HG02763 (cell line): ENCODE results near the gene TPH2.
A peak's percentile ranks its signal among the peaks of the same experiment; 100 is the strongest.

Experiments used
- ATAC-seq: cut with Tn5 transposase; IDR thresholded peaks from one replicate; pipeline ENCODE4 v1.9.1; 2021; ENCODE audit warnings: mild to moderate bottlenecking, moderate library complexity; ENCODE audit not compliant: unreplicated experiment

The TPH2 gene

DNA sequence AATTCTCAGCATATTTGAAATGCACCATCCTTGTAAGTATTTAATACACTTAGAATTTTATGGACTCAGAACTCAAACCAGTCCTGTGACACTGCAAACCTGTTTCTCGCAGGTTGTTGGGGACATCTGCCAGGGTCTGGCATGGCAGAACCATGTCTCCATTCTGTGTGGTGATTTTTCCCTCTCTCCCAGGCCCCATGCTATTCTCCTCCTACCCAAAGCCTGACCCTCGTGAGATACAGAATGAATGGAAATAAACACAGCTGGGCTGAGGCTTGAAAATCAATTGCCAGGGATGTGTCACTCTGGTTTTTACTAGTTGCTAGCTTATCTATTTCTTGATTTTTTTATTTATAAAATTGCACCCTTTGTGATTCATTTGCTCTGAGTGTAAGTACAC, 19.8 kb downstream of the TPH2 start:
- ATAC-seq = no peak

DNA sequence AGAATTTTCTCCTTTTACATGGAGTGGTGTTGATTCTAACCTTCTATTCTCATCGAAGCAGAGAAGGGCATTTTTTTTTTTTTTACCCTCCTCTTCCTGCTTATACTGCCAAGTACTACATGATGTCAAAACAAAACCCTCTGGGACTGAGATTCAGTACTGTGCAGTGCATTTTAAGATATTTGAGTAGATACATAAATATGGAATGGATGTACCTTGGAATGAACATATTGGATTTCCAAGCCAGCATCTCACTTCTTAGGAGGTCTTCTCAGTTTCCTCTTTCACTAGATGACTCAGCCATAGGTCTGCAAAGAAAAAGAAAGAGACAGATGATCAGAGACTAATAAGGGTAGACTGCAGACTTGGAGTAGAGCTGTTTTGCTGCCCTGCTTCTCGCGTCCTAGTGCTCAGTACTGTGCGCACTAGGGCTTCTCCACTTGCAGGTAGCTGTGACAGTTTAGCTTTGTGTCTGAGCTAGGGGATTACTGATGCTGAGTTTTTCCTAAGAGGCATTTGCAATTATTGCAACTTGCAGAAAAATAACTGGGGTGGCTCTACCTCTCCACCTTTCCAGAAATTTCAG, 20.4 kb downstream of the TPH2 start:
- no peak for ATAC-seq

DNA sequence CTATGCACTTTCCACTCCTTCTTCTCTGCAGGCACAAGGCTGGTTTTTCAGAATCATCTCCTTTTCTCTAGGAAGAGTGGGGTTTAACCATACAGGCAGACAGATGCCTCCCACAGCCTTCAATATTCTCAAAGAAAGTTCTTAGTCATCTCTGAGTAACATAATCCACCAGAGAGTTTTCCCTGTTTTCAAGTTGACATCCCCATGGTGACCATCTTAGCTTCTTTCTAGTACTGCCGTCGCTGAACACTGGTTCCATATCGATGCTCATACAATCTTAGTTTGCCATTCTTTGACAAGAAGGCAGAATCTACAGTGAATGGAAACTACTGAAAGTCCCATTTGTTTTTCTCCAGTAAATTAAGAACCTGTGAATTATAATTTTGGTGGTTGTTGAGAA, 28.6 kb downstream of the TPH2 start:
- ATAC-seq = no peak

DNA sequence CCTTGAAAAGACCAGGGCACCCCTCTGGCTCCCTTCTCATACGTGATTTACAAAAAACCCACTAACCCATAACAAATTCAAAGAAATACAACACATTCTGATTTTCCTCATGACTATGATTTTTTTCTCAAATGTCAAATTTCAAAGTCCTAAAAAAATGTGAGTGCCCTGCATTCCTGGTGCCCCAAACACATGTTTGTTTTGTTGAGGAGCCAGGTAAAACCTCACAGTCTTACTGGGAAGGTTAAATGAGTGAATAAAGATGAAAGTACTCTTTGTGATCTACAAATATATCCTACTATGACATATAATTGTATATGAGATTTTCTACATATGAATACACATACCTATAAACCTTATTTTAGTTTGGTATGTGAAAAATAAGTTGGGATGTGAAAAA, 30.7 kb downstream of the TPH2 start:
- ATAC-seq = no peak

DNA sequence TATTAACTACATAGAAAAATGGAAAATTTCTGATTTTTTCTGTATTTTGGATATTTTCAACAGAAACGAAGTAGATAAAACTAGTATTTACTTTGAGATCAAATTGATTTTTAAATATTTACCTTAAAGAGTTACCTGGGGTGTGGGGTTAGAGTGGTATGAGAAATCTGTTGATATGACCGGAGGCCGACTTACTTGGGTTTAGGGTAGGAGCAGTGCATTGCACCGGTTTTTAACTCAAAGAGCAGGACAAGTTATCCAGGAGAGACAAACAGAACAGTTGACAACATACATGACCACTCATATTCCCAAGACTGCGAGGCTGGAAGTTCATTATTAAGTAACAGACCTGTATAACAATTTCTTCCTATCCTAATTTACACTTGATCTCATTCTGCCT, 31.4 kb downstream of the TPH2 start:
- ATAC-seq = no peak

DNA sequence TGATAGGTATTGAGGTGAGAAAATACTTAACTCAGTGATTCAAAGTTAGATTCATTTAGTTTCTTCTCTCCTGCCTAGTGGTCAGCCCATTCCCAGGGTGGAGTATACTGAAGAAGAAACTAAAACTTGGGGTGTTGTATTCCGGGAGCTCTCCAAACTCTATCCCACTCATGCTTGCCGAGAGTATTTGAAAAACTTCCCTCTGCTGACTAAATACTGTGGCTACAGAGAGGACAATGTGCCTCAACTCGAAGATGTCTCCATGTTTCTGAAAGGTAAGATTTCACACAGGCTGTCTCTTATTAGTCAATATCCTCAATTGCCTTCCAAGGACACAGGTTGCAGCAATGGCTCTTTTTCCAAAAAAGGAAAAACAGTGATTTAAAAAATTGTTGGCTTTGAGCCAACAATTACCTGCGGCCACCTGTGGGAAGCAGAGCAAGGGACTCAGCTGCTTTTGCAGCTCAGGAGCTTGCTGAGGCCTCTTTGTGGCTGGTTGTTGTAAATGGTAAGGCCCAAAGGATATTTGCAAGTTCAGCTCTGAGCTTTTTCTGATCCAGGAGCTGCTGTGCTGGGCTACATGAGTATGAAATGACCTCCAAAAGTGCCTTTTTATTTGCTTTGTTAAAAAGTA, 33.9 kb downstream of the TPH2 start:
- ATAC-seq = no peak

DNA sequence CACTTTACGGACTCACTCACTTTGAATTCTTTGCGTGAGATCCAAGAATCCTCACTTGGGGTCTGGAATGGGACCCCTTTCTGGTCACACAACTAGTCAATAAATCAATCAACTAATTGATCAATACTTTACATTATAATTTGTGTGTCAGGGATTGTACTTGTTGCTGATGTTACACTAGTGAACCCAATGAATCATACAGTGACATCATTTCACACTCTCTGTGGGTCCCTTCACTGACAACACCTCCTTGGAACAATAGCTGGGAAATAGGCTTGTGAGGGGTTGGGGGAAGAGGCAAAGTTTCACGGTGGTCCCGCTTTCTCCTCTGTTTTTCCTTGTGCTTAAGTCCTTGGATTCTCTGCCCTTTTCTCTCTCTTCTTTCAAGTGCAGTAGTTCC, 35.0 kb downstream of the TPH2 start:
- ATAC-seq = no peak

DNA sequence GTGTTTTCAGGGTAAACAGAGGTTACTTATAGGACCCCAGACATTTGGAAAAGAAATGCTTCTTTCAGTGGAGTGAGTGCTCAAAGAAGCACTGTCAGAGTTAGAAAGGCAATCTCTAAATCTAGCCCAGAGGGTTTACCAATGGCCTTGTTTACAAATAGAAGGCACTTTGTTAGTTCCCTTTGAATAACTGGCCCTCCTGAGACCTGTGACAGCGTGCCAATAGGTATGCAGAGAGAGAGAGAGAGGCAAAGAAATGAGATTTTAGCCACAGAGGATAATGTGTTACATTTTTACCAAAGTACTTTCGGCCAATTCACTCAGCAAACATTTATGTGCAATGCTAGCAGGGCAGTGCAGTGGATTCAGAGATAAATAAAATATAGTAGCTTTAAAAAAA, 41.9 kb downstream of the TPH2 start:
- no peak for ATAC-seq

DNA sequence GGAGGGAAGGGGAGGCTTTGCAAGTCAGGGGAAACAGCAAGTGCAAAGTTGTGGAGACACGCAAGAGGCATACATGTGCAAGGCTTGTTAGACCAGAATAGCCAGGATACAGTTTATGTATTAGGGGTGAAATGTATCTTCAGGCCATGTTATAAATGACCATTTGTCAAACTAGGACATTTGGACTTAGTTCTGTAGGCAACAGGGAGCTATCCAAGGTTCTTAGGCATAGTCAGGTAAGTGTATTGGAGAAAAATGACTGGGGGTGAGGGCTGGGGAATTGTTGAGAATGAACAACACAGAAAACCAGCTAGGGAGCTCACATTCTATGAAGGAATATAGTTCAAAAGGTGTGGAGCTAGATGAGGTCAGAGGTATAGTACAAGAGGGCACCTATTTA, 42.5 kb downstream of the TPH2 start:
- ATAC-seq = no peak

DNA sequence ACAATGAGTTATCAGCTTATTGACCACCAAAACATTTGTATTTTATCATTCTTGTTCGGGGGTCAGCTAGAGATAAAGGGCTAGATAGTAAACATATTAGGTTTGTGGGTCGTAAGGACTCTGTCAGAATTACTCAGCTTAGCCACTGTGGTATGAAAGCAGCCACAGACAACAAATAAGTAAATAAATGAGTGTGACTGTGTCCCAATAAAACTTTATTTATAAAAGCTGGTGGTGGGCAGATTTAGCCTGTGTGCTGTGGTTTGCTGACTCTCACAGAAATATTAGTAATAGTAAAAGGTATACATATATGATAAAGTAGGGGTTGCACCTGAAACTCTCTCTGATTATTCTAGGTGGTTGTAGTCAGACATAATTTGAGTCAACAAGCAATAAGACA, 56.1 kb downstream of the TPH2 start:
- no peak for ATAC-seq

DNA sequence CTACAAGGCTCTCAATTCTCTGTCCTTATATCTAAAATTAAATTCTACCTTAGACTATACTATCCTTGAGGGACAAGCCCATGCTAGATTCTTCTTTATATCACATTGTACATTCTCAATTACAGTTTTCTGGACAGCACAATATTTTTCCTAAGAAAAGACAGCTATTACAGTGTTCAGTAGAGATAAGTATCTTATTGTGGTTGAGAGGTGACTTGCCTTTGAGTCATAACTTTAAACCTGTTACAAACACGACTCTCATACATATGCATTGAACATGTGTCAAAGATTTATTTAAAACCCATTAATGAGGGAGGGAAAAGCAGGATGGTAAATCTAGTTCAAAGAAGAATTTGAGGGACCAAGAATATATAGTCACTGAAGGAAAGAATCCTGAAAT, 61.1 kb downstream of the TPH2 start:
- no peak for ATAC-seq

DNA sequence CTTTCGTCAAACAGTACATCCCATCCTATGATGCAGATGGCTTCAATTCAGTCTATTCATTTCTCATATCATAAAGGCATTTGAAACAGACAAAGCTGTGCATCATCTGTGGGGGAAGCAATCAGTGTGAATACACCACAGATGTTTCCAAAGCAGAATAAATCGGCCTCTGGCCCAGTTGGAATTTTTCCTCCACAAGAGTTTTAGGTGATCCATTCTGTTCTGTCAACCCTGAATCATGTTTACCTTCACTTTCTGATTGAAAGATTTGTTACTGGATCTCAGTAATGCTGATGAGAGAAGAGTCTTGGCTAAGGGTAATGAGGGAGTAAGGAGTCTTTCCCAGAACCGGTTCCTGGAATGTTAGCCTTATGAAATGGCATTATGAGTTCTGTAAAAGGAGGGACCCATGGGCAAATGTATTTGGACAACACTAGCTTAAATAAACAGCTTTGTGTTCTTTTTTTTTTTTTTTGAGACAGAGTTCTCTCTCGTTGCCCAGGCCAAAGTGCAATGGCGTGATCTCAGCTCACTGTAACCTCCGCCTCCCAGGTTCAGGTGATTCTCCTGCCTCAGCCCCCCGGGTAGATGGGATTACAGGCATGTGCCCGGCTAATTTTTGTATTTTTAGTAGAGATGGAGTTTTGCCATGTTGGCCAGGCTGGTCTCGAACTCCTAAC, 62.5 kb downstream of the TPH2 start:
- ATAC-seq = no peak

DNA sequence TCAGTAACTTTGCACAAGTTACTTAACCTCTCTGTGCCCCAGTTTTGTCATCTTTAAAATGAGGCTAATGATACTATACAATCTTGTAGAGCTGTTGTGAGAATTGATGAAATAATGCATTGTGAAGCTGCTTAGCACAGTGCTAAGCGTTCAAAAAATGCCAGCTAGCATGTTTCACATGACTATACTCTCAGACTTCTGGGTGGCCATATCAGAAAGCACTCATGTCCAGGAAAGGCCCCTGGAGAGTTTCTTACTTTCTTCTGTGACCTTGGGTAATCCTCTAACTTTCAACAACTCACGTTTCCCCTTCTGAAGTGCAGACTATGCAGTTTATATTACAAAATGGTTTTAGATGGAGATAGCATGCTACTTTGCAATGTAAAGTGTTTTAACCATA, 68.1 kb downstream of the TPH2 start:
- no peak for ATAC-seq

DNA sequence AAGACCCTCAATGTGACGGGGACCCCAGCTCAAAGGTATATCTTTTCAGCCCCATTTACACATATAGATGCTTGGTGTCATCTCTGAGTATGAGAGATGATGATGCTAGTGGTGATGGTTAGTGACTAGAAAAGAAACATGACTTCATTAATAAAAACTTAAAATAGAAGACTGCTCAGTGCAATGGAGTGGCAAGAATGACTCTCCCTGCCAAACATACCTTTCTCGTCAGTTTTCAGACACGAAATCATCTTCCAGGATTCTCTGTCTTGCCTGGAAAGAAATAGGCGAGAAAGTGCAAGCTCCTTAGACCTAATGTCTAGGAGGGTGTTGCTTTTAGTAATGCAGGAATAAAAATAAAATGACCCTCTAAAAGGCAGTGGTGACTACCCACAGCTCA, 71.7 kb downstream of the TPH2 start:
- ATAC-seq = no peak

DNA sequence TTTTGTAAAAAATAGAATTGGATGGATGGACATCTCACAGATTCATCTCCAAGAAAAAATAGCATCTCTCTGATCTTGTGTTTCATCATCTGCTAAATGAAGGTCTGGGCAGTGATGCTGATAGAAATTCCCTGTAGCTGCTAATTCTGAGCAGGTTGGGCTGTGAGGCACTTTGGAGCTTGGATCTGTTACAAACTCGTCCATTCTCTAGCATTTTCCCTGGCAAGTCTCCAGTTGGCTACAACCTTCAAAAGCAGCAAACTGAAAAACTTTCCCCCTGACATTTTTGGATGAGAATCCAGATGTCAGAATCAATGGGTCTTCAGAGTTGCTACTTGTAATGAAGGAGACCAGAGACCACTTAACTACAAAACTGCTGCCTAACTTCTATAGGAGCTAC, 72.7 kb downstream of the TPH2 start:
- no peak for ATAC-seq

DNA sequence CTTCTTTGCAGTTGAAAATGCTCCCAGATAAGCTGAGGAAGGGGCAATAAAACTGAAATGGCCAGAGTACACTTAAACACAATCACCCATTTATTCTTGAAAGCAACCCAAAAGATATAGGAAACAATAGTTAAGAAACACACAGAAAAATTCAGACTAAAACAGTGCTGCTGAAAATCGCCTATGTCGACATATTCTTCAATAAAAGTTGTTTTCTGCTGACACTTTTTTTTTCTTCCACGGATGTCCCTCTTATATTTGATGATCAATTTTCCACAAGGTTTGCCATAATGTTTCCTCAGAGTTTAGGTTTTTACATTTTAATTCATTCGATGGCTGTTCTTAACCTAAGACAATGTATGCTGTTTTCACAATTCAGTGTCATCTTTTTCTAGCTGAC, 74.2 kb downstream of the TPH2 start:
- ATAC-seq = no peak

DNA sequence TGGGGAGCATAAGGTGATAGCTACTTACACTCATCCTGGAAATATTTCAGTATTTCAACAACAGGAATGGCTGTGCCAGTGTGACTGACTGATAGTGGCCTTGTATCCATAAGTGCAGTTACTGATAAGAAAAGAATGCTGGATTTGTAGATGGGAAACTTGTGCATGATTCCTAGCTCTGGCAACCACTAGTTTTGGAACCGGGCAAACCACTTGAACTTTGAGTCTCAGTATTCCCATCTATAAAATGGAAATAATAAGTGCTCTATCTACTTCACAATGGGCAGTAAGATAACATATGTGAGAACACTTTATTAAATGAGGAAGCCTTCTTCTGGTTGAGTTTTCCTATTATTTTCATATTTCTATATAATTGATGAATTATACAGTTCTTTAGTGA, 77.2 kb downstream of the TPH2 start:
- ATAC-seq = no peak

DNA sequence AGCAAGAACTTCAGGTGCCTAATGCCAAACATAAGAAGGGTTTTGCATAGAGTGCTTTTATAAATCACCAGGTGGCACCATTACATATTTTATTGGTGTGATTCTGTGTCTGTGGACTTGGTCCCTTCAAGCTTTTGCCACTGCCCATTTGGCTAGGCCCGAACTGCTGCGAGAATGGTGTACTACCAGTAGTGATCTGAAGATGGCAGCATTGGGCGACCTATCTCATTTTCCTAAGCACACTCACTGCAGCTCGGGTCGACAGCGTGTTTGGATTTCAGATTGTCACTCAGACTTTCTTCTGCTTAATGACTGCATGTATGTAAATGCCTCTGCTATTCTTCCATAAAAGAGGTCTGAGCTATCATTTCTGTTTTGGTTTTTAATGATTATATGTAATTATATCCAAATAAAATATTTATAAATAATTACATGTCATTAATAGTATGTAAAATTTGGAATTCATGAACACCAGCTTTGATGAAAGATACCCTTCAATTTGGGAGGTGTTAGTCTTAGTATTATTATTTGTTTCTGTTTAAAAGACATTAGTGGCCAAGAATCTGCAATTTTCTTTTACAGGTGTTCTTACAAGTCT, 78.5 kb downstream of the TPH2 start:
- ATAC-seq = peak; percentile 98

DNA sequence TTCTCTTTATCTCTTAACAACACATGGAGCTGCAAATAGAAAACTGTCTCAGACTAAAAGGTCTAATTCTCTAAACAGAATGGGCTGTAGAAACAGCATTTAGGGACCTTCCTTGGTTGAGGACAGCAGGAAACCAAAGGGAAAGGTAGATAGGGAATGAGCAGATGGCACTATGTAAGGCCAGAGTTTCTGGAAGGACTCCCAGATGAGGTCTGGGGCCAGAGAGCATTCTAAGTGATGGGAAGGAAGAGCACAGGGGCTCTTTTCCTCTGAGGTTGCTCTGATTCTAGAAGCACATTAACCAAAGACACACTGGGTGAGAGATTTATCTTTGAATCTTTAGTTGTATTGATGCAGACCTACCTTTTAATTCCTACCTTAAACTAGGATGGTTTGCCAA, 79.4 kb downstream of the TPH2 start:
- ATAC-seq = no peak

DNA sequence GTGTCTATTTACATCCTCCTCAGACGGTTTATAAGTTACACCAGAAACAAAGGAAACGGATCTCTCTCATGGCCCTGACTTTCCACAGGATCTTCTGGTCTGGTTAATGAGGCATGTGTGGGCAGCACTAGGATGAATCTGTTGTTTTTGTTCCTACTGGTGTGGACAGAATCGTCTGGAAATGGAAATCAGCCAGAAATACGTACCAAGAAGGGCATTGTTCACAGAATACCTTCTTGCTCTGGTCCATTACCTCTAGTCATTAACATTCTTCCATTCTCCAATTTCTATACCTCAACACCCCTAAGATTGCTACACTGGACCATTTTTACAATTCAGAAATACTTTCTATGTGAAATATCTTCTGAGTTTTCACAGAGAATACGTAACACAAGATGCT, 86.0 kb downstream of the TPH2 start:
- no peak for ATAC-seq

DNA sequence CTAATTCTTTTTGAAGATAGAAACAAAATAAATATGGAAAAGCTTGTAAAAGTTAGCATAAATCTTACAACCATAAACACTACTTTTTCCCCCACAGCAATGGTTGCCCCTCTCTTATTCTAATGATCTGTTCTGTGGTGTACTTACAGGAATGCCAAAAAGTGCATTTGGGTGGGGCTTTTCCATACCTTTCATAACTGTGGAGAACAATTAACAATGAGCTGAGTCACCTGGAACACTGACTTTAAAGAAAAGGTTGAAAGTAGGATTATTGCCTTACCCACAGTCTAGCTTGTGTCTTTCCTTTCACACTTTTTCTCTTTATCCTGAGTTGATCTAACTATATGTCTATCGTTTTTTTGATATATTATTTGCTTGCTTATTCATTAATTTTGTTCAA, 86.9 kb downstream of the TPH2 start:
- no peak for ATAC-seq

DNA sequence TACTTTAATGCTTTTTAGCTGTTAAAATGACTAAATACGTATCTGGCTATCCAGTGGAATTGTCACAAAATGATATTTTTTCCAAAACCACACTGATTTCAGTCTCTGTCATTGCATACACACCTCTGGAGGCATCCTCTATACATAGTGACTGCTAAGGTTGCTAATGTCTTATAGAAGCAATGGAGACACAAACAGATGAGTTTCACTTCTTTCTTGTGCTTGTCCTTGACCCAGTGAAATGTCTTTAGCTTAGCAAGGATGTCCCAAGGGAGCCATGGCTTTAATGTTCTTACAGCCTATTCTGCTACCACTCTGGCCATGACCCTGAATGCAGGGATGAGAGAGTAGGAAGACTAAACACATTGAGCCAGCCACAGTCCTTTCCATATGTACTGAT, 90.3 kb downstream of the TPH2 start:
- ATAC-seq = no peak
